SU-DHL-6 (cell line): ENCODE measurements around the gene TTLL13.

ENCODE experiments used
- EZH2phosphoT487 ChIP-seq: fragments of 200-600 bp; sonication (generic), shearing (Covaris generic); conservative IDR thresholded peaks from 2 replicates; pipeline ENCODE4 v1.6.1; 2018; ENCODE audit warnings: mild to moderate bottlenecking, antibody characterized with exemption, low read length, moderate library complexity, mixed read lengths
- TF ChIP-seq, protein P1 (sequence below): fragments of 200-600 bp; sonication (generic); IDR thresholded peaks from one replicate; pipeline ENCODE4 v1.5.1; 2017; ENCODE audit warnings: antibody characterized with exemption, mild to moderate bottlenecking, low read length, moderate library complexity; ENCODE audit not compliant: insufficient read depth, poor library complexity, severe bottlenecking

- TF ChIP-seq, protein P1, sequence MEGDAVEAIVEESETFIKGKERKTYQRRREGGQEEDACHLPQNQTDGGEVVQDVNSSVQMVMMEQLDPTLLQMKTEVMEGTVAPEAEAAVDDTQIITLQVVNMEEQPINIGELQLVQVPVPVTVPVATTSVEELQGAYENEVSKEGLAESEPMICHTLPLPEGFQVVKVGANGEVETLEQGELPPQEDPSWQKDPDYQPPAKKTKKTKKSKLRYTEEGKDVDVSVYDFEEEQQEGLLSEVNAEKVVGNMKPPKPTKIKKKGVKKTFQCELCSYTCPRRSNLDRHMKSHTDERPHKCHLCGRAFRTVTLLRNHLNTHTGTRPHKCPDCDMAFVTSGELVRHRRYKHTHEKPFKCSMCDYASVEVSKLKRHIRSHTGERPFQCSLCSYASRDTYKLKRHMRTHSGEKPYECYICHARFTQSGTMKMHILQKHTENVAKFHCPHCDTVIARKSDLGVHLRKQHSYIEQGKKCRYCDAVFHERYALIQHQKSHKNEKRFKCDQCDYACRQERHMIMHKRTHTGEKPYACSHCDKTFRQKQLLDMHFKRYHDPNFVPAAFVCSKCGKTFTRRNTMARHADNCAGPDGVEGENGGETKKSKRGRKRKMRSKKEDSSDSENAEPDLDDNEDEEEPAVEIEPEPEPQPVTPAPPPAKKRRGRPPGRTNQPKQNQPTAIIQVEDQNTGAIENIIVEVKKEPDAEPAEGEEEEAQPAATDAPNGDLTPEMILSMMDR: no peak
- no peak for TF ChIP-seq EZH2phosphoT487
Measured at GRCh38 chr15:90211440-90212143, 37.8 kb upstream of the TTLL13 start.
